K562 (cell line): Measurements from ENCODE around the gene FOXA3. TPM values are rescaled to one million over a fixed set of nuclear protein-coding genes. Genes with fewer than 3 reads are reported as not detected.
A peak's percentile ranks its signal among the peaks of the same experiment; 100 is the strongest.

Experiments
- AFF1 ChIP-seq, 2 experiments: fragments of 450-650 bp; IDR thresholded peaks; 2 replicates each; pipeline ENCODE4 v1.6.1; 2018; ENCODE audit warnings: mild to moderate bottlenecking in 2 of 2, low read depth in 1 of 2; ENCODE audit not compliant: partially characterized antibody in 2 of 2
- ATF7 ChIP-seq: fragments of 450-650 bp; IDR thresholded peaks from 2 replicates; pipeline ENCODE4 v1.7.1; 2014; ENCODE audit warnings: mild to moderate bottlenecking, moderate library complexity
- BRD9 ChIP-seq: fragments of 450-650 bp; IDR thresholded peaks from 2 replicates; pipeline ENCODE4 v1.6.1; 2018; ENCODE audit warnings: low read depth; ENCODE audit not compliant: partially characterized antibody
- E2F1 ChIP-seq: sonication (generic); formaldehyde crosslinking; IDR thresholded peaks from 2 replicates; pipeline ENCODE4 v1.8.1; 2023; ENCODE audit warnings: mild to moderate bottlenecking, missing genetic modification reagents, moderate library complexity
- GABPB1 ChIP-seq: sonication (generic); formaldehyde crosslinking; IDR thresholded peaks from 2 replicates; pipeline ENCODE4 v1.8.0; 2022; ENCODE audit warnings: mild to moderate bottlenecking, missing genetic modification reagents
- GTF2F1 ChIP-seq: IDR thresholded peaks from 2 replicates; pipeline ENCODE4 v1.6.1; 2011; ENCODE audit warnings: low read depth, low read length, improper control_type of control experiment
- LCOR ChIP-seq: sonication (generic); formaldehyde crosslinking; IDR thresholded peaks from 2 replicates; pipeline ENCODE4 v1.8.0; 2022; ENCODE audit warnings: mild to moderate bottlenecking, missing genetic modification reagents
- NRF1 ChIP-seq, 2 experiments: fragments of 450-650 bp; IDR thresholded peaks in 1 of 2; conservative IDR thresholded peaks in 1 of 2; 2 replicates each; pipeline ENCODE4 v1.6.1; 2014; ENCODE audit warnings: mild to moderate bottlenecking in 2 of 2
- POLR2H ChIP-seq: IDR thresholded peaks from 2 replicates; pipeline ENCODE4 v1.6.1; 2016; ENCODE audit warnings: missing genetic modification characterization, low read depth, mild to moderate bottlenecking, control low read depth, missing compliant biosample characterization, moderate library complexity
- POLR3A ChIP-seq: IDR thresholded peaks from 2 replicates; pipeline ENCODE4 v1.6.1; 2011; ENCODE audit warnings: borderline replicate concordance, mild to moderate bottlenecking, moderate library complexity; ENCODE audit not compliant: insufficient read length, insufficient read depth; ENCODE audit errors: extremely low read depth
- POLR3G ChIP-seq: IDR thresholded peaks from 2 replicates; pipeline ENCODE4 v1.6.1; 2011; ENCODE audit not compliant: insufficient read length, insufficient replicate concordance; ENCODE audit errors: extremely low read depth
- RBM34 ChIP-seq: fragments of 200-400 bp; formaldehyde crosslinking; IDR thresholded peaks from 2 replicates; pipeline ENCODE4 v1.6.1; 2018; ENCODE audit warnings: low read length, borderline replicate concordance; ENCODE audit not compliant: insufficient read depth
- SIN3A ChIP-seq, 2 experiments: fragments of 150-350 bp in 1 of 2; IDR thresholded peaks; 2 replicates each; pipeline ENCODE4 v1.6.1; 2011 to 2016; ENCODE audit warnings: borderline replicate concordance in 2 of 2, low read depth in 2 of 2, low read length in 2 of 2, mild to moderate bottlenecking in 2 of 2, moderate library complexity in 2 of 2; ENCODE audit not compliant: control insufficient read depth in 1 of 2
- SRSF1 ChIP-seq: fragments of 200-400 bp; formaldehyde crosslinking; IDR thresholded peaks from 2 replicates; pipeline ENCODE4 v1.6.1; 2017; ENCODE audit warnings: mild to moderate bottlenecking, low read depth, low read length, moderate library complexity
- SRSF9 ChIP-seq: fragments of 200-400 bp; formaldehyde crosslinking; IDR thresholded peaks from 2 replicates; pipeline ENCODE4 v1.6.1; 2017; ENCODE audit warnings: low read depth, low read length, borderline replicate concordance
- ZNF280A ChIP-seq: fragments of 450-650 bp; IDR thresholded peaks from 2 replicates; pipeline ENCODE4 v1.6.1; 2018; ENCODE audit warnings: mild to moderate bottlenecking, low read depth; ENCODE audit not compliant: partially characterized antibody
- ZNF75A ChIP-seq: fragments of 450-650 bp; formaldehyde crosslinking; IDR thresholded peaks from 2 replicates; pipeline ENCODE4 v1.4.0; 2020; ENCODE audit warnings: mild to moderate bottlenecking
- polyA plus RNA-seq, 8 experiments: library from polyadenylated mRNA; depleted of rRNA in 4 of 8; stranded (reverse) in 5 of 8; unstranded in 3 of 8; fragments of >200 nt; fragmentation: Nextera tagmentation in 2 of 8; fragmentation: Illumina TruSeq in 1 of 8; extraction: Ambion mirVana in 2 of 8; extraction: Trizol in 1 of 8; gene quantifications; 2 replicates each; pipeline versions ENCODE4 v1.2.1 to v1.2.3, GENCODE V29; 2011 to 2014; ENCODE audit warnings: inconsistent platforms in 1 of 8, missing spikeins in 1 of 8
- total RNA-seq, 7 experiments: library from RNA; depleted of rRNA in 6 of 7; stranded (reverse); fragments of >200 nt in 6 of 7; fragmentation: Illumina TruSeq in 2 of 7; extraction: Trizol in 2 of 7; gene quantifications; 2 replicates each; pipeline versions ENCODE4 v1.2.1 to v1.2.3, GENCODE V29; 2011 to 2021; ENCODE audit warnings: low replicate concordance in 1 of 7

The FOXA3 gene
- total and polyA plus RNA-seq, 9 of the 15 experiments (the other 6 are each of a cell fraction or from before 2014, with no cell fraction given) = 1.3 to 15.5 (median 4.7) TPM

- TF ChIP-seq AFF1 (IDR thresholded peaks at IDR 0.05; ENCODE audit: low read depth in 1 of 2, partially characterized antibody in 2 of 2) = no peak
- 0 out of 4 replicates have a peak, but pooled peaks of 1 of the 2 experiments have one; percentile 15 for TF ChIP-seq SIN3A (IDR thresholded peaks at IDR 0.05; ENCODE audit: borderline replicate concordance in 2 of 2, control insufficient read depth in 1 of 2, low read depth in 2 of 2, low read length in 2 of 2)
- TF ChIP-seq POLR2H = no peak
- TF ChIP-seq GABPB1 (CRISPR knock-in tag) = no peak
- no peak for TF ChIP-seq GTF2F1
- no peak for TF ChIP-seq SRSF9
- TF ChIP-seq ZNF75A (CRISPR knock-in tag) = no peak
- no peak for TF ChIP-seq LCOR (CRISPR knock-in tag)
- TF ChIP-seq ZNF280A = no peak
- TF ChIP-seq POLR3A = no peak
- no peak for TF ChIP-seq ATF7
- TF ChIP-seq SRSF1 = no peak
- no peak for TF ChIP-seq POLR3G
- no peak for TF ChIP-seq E2F1 (CRISPR knock-in tag)
- TF ChIP-seq RBM34 = no peak
- TF ChIP-seq BRD9 = no peak
- TF ChIP-seq NRF1 (conservative IDR thresholded peaks at IDR 0.05 in 1 of 2, IDR thresholded peaks at IDR 0.05 in 1 of 2) = no peak
These were observed 38.0 kb downstream of the FOXA3 start, which contains the start of gene MYPOP (continued) for GRCh38 chr19:45901912-45902650.
